NCI-H2227 (cell line): ENCODE data around the gene CDC14C.
"Not testable (repeated sequence)": the region's sequence is repeated elsewhere in the genome, so short reads cannot be mapped to it uniquely, and the experiment has no call there.

ENCODE experiments used
- DNase-seq: peaks from one replicate; lab custom pipeline; 2025; ENCODE audit not compliant: unreplicated experiment; lab: John Stamatoyannopoulos, UW

CDC14C gene

DNA sequence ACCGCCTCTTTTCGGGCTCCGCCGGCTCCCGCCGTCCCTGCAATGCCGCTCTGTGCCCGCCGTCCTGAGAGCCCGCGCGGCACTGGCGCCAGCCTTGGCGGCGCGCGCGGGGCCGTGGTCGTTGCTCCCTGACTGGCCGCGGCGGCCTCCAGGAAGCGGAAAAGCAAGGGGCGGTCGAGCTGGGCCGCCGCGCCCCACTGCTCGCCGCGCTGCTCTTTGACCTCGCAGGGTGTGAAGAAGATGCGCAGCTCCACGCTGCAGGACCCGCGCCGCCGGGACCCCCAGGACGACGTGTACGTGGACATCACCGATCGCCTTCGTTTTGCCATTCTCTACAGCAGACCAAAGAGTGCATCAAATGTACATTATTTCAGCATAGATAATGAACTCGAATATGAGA, at the start of gene CDC14C:
CDC14C (plus strand) TSS at position 115 of the 400 bp plus-strand sequence; CDS start at position 241, 126 bp downstream.
- no peak for DNase-seq

DNA sequence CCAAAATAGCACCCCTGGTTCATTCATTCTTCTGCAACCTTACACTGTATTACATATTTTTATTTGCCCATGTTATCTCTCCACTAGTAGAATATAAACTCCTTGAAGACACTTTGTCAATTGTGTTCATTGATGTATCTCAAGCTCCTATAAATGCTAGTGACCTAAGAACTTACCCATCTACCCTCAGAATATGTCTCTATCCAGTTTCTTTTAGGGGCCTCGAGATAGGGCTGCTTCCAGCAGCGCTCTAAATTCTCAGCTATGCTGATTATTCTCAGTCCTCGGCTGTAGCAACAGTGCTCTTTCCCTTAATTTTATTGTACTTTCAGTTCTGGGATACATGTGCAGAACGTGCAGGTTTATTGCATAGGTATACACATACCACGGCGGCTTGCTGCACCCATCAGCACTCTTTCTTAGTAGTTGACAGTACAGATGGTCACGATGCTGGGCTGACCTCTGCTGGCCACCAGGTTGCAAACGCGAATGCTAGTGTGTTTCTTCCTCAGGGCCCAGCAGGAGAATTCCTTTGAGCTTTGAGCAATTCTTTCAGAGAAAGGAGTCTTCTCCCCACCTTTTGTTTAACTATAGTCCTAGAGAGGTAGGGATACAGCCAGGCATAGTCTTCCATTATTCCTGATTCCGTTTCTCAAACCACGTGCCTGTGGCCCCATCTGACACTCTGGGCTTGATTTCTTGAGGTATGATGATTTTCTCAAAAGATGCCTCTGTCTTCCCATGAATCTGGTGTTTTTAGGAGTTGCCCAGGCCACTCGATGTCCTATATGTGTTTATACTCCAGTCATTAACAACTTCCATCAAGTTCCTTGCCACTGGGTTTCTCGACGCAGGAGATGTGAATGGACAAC, 49.1 kb upstream of the CDC14C start:
- DNase-seq, result no peak

DNA sequence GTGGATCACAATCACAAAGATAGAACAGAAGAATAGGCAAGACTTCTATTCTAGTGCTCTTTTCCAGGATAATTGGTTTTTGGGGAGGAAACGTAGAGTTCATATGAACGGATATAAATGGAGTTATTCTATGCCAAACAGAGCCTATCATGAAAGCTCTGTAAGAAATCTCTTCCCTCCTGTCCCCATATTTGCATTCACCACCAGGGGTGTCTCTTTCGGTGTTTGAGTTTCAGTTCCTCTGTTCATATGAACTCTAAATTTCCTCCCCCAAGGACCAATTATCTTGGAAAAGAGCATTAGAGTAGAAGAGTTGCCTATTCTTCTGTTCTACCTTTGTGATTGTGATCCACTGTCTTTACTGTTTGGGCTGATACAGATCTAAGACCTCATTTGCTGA, 48.3 kb upstream of the CDC14C start:
- DNase-seq, result no peak

DNA sequence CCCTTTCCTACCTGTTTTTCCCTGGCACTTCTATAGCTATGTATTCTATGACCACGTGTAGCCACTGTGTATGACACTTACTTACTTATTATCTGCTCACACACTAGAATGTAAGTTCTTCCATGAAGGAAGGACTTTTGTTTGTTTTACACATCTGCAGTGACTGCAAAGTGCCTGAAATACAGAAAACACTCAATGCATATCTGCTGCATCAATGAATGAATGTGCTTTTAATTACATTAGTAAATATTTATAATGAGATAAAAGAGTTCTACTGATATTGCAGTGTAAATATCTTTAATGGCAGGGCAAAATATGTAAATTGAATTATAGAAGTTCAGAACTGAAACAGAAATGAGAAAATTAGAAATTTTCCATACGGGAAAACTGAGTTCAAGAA, 43.5 kb upstream of the CDC14C start:
- no peak for DNase-seq

DNA sequence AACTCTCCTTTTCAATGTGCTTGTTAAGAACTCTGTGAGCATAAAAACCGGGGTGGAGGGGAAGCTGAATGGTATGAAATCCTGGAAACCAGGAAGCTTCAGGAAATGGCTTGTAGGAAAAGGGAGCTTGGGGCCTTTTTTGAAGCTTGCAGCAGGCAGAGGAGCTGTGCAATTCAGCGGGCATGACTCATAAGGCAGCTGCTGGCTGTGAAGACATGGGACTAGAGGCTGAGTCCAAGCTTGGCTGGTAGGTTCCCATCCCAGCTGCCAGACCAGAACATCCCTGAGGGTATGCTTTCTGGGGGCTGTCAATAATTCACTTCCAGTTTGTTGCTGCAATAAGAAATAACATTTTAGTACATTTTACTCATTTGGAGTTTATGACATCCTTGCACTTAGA, 36.8 kb upstream of the CDC14C start:
- DNase-seq, result no peak

DNA sequence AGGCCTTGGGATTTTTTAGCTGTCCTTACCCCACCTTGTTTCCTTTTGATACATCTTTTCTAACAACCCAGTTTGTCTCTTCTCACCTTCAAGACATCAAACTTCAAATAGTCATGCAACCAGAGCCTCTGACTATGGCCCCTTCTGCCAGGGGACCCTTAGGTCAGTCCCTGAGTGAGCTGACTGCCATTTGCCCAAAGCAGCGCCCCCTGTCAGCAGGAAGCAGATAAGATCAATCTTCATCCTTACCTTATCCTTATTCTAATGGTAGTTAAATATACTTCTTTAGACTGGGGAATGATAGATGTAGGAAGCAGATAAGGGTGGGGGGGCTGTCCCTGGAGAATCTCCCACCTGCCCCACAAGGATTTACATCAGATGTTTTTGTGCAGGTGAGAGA, 29.8 kb upstream of the CDC14C start:
- no peak for DNase-seq

DNA sequence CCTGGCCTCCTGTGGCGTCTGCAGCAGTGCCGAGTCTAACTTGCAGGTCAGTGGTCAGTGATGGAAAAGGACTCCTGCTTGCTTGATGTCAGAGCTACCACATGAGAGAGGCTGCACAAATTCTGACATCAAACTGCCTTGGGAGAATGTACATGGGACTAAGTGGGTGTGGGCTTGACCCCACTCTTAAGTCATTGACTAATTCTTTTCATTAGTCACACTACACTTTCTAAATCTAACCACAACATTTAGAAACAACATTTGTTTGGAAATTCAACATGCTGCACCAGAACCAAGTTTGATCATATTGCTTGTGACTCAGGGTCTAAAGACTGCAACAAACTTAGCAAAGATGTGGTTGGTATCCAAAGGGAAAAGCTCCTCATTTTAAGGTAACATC, 24.4 kb upstream of the CDC14C start:
- DNase-seq, result no peak

DNA sequence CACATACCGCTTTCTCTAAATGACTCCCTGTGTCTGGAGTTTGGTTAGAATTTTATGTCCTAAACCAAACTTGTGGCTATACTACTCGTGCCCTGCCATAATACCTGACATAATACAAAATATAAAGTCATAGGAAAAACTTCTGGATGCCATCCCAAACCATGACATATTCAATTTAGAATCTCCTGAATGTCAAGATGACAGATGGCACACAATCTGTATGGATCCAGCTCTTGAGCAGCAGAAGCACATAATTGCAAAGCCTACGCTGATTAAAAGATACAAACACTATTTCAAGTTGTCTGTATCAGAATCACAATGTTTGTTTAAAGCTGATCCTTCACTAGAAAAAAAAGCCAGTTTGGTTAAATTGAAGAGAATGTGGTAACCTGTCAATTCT, 22.4 kb upstream of the CDC14C start:
- no peak for DNase-seq

DNA sequence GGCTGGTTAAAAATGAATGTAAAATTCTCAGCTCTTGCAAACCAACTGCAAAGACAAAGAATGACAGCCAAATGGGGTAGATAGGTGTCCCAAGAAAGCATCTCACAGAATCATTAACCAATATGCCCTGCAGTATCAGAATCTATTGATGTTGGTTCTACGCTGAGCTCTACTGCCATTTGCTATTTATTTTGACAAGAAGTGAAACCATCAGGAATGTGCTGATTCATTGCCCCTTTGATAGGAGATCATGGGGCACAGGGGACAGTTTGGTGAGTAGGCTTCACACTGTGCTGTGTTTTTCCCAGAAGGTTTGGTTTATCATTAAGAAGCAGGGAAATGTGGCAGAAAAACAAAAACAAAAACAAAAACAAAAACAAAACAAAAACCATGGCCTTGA, 19.4 kb upstream of the CDC14C start:
- no peak for DNase-seq

DNA sequence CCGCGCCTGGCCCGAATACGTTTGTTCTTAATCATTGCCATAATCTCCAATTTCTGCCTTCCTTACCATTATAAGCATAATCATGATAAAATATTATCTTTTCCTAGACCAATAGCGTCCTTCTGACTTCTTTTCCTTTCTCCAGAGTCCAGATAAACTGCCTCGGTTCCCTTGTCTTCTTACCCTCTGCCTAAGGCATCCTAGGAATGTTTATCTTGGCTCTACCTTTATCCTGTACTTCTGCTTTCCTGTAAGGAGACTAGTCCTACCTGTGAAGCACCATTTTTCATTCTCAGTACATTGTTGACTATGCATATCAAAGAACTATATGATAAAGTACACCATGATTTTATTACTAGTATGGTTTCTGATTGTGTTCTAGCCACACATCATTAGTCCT, 18.7 kb upstream of the CDC14C start:
- DNase-seq, result not testable (repeated sequence)

DNA sequence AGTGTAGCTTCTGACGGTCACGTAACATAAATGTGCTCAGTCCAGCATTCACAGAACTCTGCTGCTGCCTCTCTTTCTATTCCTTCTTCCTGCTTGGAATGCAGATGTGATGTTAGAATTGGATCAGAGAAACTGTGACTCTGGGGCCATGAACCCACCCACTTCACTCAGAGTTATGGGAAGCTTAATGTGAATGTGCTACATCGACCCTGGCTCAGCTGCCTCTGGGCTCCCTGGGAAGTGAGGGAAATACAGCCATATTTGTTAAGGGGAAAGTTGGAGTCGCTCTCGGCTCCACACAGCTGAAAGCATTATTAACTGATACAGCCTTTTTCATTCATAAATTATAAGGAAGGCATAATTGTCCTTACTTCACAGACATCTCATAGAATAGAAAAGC, 14.5 kb upstream of the CDC14C start:
- DNase-seq, result not testable (repeated sequence)

DNA sequence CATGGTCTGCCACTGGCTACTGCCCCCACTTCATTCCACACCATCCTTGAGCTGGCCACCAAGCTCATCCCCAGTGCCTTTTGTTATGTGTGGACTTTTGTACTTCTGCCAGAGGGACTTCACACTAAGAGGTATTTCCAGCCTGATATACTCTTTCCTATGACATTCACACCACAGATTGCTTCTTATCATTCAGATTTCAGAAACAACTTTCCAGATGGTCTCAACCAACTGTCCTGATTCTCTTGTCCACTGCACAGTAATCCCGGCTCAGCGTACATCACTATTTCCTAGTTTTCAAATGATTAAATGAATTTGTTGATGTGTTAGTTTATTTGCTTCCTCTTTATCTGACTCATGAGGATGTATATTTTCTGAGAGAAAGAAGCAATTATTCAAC, 7.1 kb downstream of the CDC14C start:
- no peak for DNase-seq

DNA sequence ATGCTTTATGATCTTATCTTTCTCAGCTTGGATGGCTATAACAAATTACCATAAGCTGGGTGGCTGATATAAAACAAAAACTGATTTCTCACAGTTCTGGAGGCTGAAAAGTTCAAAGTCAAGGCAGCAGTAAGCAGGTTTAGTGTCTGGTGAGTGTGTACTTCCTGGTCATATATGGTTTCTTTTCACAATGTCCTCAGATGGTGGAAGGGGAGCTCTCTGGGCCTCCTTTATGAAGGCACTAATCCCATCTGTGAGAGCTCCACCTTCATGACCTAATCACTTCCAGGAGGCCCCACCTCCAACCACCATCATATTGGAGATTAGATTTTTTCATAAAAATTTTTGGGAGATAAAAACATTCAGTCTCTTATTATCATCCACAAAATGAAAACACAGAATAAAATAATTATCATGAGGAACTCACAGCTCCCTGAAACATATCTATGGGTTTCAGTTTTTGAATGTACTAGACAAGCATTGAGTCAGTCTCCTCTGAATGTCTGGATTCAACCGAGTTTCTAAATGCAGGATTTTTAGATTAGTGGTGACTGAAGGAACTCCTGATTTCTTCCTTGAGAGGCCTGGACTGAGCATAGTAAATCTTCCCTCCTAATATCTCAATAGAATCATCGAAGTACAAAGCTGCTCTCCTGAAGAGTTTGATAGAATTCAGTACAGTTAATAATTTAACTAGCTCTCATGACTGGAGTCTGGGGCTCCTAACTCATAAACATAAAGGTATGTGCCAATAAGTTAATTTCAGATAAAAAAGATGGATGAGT, 8.0 kb downstream of the CDC14C start:
- DNase-seq, result no peak

DNA sequence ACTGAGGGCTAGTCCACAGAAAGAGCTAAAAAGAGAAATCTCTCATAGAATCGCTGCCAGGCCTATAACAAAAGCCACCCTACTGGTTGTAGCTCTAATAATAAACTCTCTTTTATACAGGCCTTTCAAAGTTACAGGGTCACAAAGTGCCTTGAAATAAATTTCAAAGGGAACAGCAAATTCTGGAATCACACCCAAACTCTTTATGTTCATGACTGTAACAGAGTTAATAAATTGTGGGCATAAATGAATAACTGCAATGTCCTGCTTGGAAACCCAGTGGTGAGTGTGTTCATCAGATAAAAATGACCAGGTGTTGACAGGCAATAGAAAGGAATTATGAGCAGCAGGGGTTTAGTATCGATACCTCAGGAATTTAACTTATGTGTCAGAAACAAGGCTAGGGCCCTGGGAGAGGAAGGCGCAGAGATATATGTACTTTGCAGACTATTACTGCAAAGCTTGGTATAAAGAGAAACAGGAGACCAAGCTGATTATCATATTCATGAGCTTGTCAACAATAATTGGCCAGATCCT, 9.3 kb downstream of the CDC14C start:
- DNase-seq, result no peak

DNA sequence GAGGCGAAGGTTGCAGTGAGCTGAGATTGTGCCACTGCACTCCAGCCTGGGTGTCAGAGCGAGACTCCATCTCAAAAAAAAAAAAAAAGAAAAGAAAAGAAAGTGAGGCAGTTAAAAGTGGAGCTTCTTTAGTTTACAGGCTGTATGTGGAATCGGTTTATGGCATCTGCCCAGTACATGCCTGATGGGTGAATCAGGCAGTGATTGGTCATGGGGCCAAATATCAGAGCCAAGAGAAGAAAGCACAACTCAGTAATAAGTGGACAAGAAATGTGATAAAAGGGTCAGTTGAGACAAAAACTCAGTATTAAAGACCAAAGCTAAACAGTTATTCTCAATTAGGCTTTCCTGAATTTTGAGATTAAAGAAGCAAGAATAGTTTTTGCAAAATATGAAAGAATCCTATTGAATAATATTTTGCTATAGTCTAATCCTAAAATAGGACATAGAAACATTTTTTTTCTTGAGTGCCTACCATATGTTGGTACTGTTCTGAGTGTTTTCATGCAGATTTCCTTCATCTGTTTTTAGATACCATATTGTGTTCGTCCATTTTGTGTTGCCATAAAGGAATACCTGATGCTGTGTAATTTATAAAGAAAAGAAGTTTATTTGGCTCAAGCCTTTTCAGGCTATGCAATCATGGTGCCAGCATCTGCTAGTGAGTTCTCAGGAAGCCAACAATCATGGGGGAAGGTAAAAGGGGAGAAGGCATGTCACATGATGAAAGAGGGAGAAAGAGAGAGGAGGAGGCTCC, 14.4 kb downstream of the CDC14C start:
- no peak for DNase-seq

DNA sequence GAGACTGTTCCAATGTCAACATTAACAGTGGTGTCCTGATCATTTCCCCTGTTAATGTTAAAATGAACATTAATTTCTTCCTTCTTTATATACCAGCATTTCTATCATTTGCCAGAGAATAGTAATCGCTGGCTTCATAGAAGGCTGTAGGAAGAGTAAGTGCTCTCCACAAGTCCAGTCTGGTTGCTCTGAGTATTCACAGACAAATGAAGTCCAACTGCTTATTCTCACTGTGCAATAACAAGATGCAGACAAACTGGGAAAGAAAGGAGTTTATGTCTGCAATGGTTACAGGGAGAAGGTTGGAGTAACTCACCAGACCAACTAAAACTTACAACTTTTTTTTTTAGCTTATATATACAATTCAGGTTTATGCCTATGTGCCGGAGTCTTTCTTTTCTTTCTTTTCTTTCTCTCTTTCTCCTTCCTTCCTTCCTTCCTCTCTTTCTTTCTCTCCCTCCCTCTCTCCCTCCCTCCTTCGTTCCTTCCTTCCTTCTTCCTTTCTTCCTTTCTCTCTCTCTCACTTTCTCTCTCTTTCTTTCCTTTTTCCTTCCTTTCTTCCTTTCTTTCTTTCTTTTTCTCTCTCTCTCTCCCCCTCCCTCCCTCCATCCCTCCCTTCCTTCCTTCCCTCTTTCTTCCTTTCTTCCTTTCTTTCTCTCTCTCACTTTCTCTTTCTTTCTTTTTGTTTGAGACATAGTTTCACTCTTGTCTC, 19.1 kb downstream of the CDC14C start:
- no peak for DNase-seq

DNA sequence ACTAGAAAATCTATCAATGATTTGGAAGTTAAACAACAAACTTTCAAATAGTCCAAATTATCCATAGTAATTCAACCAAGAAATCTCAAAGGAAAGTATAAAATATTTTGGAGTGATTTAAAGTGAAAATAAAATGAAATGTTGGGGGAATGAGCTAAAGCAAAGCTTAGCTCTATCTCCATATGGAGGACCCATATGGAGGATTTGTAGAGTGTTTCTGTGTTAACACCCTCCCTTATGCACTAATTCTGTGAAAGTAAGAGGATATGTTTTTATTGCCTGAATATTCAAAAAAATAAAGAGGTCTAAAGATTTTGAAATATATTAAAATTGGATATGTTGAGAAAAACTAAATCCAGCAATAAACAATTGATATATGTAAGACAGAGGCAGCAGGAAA, 31.6 kb downstream of the CDC14C start:
- DNase-seq, result no peak

DNA sequence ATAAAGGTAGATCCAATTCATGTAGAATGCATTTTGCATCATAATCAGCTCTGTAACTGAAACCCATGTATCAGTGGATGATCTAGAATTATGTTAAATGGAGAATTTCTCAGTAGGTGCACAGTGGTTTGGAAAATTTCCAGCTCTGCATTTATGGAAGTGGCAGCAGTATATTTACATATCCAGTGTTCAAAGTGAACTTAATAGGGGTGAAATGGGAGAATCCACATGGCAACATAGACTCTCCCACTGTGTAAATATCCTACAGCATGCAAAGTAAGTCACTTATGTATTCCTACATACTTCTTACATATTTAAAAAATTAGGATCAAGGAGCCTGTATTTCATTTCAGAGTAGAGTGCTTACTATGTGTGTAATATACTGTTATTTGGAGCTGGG, 35.3 kb downstream of the CDC14C start:
- DNase-seq, result no peak

DNA sequence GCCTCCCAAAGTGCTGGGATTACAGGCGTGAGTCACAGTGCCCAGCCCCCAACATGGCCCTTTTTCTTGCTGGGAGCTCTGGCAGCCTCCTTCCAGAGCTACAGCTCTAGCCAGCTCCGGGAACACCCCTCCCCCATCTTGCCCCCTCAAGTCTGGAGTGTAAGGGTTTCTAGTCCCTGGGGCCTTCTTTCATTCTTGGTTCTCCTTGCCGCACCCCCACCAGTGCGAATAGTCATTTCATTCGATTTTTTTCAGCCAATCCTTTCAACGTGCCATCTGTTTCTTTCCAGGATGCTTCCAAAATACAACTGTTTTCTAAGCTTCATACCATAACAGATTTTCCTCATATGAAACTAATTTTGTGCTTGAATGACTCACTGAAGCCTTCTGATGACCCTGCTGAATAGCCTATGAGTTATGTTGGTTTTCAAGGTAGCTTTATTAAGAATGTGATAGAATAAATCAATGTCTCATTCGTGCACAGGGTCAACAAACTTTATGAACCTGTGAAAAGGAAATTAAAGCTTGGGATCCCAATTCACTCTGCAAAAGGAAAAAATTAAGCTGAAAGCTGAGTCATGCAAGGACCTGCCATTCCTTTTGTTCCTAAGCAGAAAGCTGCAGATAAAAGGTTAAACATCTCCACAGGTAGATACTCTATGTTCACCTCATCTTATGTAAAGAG, 38.6 kb downstream of the CDC14C start:
- DNase-seq, result no peak

DNA sequence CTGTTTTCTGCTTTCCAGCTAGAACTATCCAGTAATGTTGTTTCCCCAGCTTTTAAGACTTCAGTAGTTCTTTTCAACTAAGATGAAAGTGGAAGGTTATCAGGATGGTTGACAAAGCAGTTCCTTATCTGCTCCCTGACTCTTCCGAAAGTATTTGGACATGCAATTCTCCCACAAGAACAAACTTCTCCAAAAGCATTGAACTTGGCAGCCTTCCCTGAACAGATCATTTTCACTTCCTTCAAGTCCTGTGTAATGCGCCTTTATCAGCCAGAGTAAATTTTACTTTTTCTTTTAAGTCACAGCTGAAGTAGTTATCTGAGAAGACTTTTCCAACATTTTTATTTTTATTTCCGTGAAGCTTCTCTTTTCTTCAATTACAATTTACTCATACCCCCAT, 39.7 kb downstream of the CDC14C start:
- no peak for DNase-seq
